ENCODE results near the gene VOPP1.

GRCh38 chr7:55483046-55483445, 89.3 kb downstream of the VOPP1 start:
- TF ChIP-seq ZNF280B (CRISPR knock-in tag; IDR thresholded peaks at IDR 0.05; ENCODE audit: borderline replicate concordance) (no peak), CTCF (CRISPR knock-in tag; IDR thresholded peaks at IDR 0.05) (no peak), ZBTB37 (CRISPR knock-in tag; IDR thresholded peaks at IDR 0.05) (no peak), ZNF256 (CRISPR knock-in tag; conservative IDR thresholded peaks at IDR 0.05) (no peak), EP300 (IDR thresholded peaks at IDR 0.05; ENCODE audit: low read depth in 2 of 2, low read length in 2 of 2) (no peak), EP300 (CRISPR knock-in tag; IDR thresholded peaks at IDR 0.05; ENCODE audit: borderline replicate concordance) (no peak), SMC3 (IDR thresholded peaks at IDR 0.05; ENCODE audit: low read length) (no peak), CHCHD3 (CRISPR knock-in tag; IDR thresholded peaks at IDR 0.05) (no peak), ZNF792 (CRISPR knock-in tag; IDR thresholded peaks at IDR 0.05) (no peak)

Data from HepG2 (cell line).